GM19452 (cell line): ENCODE results near the gene MMADHC.

ENCODE experiments used
- ATAC-seq: cut with Tn5 transposase; IDR thresholded peaks from one replicate; pipeline ENCODE4 v1.9.1; 2021; ENCODE audit not compliant: unreplicated experiment

Gene MMADHC

DNA sequence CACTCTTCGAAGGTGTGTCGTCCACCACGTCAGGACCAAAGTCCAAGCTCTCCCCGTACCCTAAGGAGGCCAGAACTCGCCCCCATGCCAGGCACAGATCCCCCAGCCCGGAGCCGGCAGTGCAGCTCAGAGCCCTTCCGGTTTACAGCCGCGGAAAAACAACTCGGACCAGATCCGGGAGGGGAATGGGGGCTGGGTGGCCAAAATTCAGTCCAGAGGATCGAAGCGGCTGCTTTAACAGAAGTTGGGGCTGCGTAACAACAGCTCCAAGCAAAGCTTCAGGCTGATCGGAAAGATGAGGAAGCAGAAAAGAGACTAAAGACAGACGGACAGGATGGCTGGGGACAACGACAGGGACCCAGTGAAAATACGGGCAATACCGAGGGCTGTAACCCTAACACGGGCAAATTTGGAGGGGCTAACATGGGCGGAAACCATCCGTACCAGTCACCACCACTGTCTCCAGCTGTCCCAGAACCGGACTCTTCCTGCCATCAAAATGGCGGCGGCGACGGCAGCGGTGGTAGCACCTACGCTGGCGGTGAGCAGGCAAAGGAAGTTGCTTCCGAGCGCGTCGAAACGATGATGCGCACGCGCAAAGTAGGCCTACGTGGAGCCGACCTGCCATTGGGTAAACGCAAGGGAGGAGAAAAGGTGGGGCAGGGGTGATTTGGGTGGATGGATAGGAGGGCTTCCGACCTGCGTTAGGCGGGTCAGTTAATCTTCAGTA lies at the start of gene MMADHC:
Gene MMADHC (minus strand): TSS at position 556 of the 730 bp plus-strand sequence. CDS start 678 bp downstream, outside the sequence.
- ATAC-seq, result peak; percentile 99

DNA sequence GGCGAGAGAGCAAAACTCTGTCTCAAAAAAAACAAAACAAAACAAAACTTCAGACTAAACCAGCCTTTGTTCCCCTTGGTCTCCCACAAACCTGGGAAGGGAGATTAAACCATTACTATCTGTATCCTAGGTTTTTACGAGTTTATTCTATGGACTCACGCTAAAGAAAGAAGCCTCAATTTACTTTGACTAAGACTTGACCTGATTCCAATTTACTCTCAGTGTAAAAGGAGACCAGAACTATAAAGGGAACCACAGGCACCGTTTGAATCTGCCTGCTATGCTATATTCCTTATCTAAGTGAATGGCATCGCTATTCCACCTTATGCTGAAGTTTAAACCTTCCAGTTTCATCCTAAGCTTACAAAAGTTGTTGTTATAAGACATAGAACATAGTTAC lies 46.5 kb upstream of the MMADHC start:
- no peak for ATAC-seq

GRCh38 chr2:149630445-149630844 lies 42.9 kb upstream of the MMADHC start:
- ATAC-seq, result no peak

- no peak for ATAC-seq
These were observed 41.5 kb upstream of the MMADHC start for GRCh38 chr2:149629026-149629425.

GRCh38 chr2:149627111-149627801 lies 39.7 kb upstream of the MMADHC start:
- ATAC-seq, result no peak

- ATAC-seq, result no peak
These were observed 38.1 kb upstream of the MMADHC start for GRCh38 chr2:149625671-149626070.

GRCh38 chr2:149625271-149625670 lies 37.7 kb upstream of the MMADHC start:
- no peak for ATAC-seq

GRCh38 chr2:149622343-149622742 lies 34.8 kb upstream of the MMADHC start:
- peak; percentile 55 for ATAC-seq

GRCh38 chr2:149617476-149617875 lies 29.9 kb upstream of the MMADHC start:
- no peak for ATAC-seq

GRCh38 chr2:149616681-149617456 lies 29.3 kb upstream of the MMADHC start:
- ATAC-seq, result no peak

GRCh38 chr2:149613704-149614103 lies 26.1 kb upstream of the MMADHC start:
- ATAC-seq, result no peak

DNA sequence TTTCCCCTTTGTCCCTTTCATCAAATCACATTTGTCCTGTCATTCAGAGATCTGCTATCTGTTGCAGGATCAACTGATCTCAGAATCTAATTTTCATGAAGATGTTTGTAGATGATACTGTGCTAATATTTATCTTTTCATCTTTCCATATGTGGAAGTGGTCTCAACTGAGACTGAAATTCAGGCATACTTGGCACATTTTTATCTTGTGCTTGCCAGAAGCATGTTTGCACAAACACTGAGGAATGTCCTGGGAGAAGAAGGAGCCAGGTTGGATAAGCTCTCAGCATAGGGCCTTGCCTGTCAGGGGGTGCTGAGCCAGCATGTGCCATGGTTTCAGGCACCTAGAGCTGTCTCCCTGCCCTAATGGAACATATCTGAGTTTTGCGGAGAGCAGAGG lies 24.5 kb upstream of the MMADHC start:
- no peak for ATAC-seq

DNA sequence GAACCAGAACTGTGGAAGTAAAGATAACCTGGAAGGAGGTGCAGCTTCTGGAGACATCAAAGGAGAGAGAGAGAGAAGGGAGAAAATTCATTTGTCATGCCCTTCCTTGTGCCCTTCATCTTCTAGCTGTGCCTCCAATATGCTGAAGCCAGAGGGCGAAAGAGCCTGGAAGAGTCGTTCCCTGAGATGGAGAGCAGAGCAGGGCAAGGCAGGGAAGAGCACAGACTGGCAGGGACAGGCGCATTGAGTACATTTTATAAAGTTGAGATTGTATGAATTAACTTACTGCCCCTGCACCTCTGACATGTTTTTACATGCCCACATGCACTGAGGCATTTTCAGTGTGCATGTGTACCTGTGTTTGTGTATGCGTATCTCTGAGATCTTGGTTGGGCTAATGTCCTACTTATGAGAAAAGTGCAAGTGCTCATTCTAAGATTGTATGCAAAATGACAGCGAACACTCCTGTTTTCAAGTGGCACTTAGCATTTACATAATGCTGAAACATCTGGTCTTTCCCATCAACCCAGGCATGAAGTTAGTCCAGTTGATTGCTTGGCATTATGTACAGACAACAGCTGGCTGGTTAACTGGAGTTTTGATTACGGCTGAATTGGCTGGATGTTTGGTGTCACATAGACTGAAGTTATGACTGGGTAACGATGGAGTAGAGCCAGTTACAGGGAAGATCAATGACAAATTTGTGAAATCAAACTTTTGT lies 23.7 kb upstream of the MMADHC start:
- ATAC-seq, result no peak

GRCh38 chr2:149606251-149606811 lies 18.8 kb upstream of the MMADHC start:
- no peak for ATAC-seq

DNA sequence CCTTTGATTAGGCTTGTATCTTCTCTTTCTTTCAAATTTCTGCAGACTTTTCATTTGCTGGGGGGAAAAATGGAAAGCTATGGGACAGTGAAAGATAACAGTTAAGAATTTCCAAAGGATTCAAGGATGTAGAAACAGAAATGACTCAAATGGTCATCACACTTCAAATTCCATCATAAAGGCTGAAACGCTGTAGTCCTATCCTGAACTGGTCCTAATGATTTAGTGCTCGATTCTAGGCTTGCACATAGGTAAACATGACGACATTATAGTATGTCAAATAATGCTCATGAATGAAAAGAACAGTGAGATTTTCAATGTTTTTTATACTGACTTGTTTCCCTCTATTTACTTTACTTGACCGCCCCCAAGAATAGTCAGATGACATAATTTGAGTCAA lies 15.7 kb upstream of the MMADHC start:
- no peak for ATAC-seq

GRCh38 chr2:149601141-149601796 lies 13.7 kb upstream of the MMADHC start:
- ATAC-seq, result no peak

DNA sequence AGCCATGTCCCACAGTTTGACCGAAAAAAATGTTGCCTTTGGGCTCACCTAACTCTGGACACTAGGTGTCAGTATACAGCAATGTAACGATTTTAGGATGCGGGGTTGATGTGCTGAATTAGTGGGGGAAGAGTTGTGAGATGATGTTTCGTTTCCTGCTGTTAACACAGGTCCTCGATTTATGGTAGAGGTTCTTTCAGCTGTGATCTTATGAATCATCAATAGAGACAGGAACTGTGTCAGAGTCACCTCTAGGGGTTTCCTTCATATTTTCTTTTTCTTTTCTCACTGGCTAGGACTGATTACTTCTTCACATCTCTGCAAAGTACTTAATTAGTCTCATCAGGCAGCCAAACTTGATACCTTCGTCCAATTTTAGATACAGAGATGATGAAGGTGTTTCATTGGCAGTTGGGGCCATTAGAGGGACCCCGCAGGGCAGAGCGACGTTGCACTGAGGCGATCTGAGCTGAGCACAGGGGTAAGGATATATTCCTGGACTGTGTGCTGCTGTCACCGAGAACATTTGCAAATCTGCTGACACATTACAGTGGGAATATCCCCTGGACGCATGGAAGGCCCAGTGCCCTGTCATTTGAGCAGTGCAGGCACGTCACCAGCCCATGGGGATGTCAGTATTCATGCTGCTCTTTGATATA lies 10.2 kb upstream of the MMADHC start:
- ATAC-seq, result peak; percentile 98

DNA sequence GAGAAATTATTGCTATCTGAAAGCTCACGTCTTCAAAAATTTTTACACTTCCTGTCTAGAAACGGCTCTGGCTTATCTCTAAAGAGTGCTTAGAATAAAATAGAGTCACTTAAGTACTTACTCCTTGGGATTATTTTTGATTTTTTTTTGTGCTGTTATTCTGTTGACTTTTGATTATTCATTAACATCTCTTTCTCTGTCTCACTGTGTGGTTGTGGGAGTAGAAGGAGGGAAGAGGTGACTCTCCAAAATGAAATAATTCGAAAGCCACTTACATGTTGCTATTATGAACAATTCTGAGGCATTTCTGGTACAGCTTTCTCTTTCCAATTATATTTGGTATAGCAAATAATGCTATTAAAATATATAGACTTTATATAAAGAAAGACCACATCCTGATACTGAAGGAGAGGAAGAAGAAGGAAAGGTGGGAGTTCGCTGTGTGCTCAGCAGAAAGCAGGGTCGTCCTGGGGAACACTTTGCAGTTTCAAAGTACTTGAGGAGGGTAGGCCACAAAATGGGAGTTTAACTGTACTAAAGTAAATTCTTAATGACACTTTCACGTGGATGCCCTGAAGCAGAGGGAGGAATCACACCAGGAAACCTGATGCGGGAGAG lies 9.6 kb upstream of the MMADHC start:
- peak; percentile 2 for ATAC-seq

DNA sequence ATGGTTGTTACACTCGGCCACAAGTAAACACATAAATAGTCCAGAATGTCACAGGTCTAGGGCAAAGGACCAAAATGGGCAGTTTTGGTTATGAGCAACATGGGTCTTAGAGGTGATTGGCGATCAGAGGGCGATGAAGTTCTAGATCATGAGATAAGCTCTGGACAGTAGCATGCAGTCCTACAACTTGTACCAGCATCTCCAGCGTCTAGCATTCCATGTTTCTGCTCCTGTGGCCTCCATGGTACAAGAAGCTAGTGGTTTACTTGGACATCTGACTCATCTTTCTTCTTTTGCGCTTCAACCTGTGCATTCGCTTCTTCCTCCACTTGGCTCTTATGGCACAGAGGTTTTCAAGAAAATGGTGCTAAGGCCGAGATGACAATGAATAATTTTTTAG lies 8.9 kb upstream of the MMADHC start:
- no peak for ATAC-seq
